Measurements from ENCODE around the gene MNAT1. TPM values are rescaled to one million over a fixed set of nuclear protein-coding genes. Genes with fewer than 3 reads are reported as not detected.
"Not testable (repeated sequence)": the region's sequence is repeated elsewhere in the genome, so short reads cannot be mapped to it uniquely, and the experiment has no call there.

MNAT1 gene
- total RNA-seq, 1 experiment from 2014 or later = 45.7 TPM

DNA sequence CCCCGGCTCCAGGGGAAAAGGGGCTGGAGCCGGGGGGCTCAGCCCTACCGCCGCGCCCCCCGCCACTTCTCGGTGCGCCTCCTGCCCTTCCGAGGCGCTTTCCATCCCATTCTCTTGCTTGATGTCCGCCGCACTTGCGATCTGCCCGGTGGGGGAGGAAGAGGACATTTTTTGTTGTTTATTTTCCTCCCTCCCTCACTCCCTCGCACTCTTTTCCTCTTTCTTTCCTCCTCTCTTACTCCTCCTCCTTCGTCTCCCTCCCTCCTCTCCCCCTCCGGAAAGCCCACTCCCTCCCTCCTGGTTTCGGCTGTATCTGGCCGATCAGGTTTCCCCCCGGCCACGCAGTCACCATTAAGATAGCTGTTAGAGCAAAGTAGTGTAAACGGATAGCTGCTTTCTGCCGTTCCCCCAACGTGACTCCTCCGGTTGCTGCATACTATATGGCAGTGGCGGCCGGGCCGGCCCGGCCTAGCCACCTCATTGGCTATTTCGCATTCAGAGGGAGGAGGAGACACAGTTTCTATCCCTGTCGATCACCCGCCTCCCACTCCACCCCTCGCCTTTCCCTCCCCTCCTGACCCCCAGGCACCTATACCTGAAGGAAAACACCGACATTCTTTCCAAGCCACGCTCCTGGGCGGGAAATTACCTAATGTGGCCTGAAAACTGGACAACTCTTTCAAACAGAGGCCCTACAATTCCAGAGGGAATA lies 10.5 kb upstream of the MNAT1 start, which contains the start of gene SIX4:
Gene SIX4 (minus strand): TSS at position 445 of the 712 bp plus-strand sequence. CDS start 277 bp downstream, at position 168.
- H3K36me3 ChIP-seq = no peaks in the 10 kb centered on the region
- no peaks in the 10 kb centered on the region for H3K9me3 ChIP-seq
- DNase-seq = peak; percentile 73
- no peaks in the 10 kb centered on the region for H3K27me3 ChIP-seq
- peak within 1 kb of the TSS; percentile 61 for H3K4me3 ChIP-seq

GRCh38 chr14:60731291-60731690 lies 3.3 kb upstream of the MNAT1 start:
- H3K27me3 ChIP-seq, H3K4me3 ChIP-seq, H3K36me3 ChIP-seq, H3K9me3 ChIP-seq, DNase-seq: not testable (repeated sequence)

DNA sequence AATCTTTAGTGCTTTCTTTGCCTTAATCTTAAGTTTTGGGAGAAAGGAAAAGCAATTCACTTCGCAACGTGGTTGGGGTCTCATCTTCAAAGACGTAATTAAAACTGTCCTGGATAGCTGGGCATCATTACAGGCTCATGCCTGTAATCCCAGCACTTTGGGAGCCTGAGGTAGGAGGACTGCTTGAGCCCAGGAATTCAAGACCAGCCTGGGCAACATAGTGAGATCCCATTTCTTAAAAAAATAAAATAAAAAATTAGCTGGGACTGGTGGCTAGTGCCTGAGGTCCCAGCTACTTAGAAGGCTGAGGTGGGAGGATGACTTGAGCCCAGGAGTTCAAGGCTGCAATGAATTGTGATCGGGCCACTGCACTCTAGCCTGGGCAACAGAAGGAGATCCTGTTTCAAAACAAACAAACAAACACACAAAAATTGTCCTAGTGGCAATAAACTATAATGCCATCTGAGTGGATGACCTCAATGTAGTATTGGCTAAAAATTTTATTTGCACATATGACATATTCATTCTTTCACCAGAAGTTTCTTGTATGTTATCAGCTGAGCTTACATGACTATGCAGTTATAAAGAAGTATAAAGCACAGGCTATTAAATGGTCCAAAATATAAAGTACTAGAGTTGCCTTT lies 1.6 kb upstream of the MNAT1 start:
- no peaks in the 10 kb centered on the region for H3K27me3 ChIP-seq
- DNase-seq = no peak
- H3K9me3 ChIP-seq = no peaks in the 10 kb centered on the region
- no peak overlapping the region for H3K4me3 ChIP-seq
- H3K36me3 ChIP-seq = no peaks in the 10 kb centered on the region

GRCh38 chr14:60735416-60735815 lies 855 bp downstream of the MNAT1 start:
- Histone ChIP-seq H3K36me3 (no peaks in the 10 kb centered on the region), H3K9me3 (no peaks in the 10 kb centered on the region), H3K27me3 (no peaks in the 10 kb centered on the region), H3K4me3 (peak overlapping the region; percentile 82)
- no peak for DNase-seq

GRCh38 chr14:60736494-60736893 lies 1.9 kb downstream of the MNAT1 start:
- Histone ChIP-seq H3K9me3 (no peaks in the 10 kb centered on the region), H3K4me3 (no peak overlapping the region), H3K27me3 (no peaks in the 10 kb centered on the region), H3K36me3 (no peaks in the 10 kb centered on the region)
- no peak for DNase-seq

GRCh38 chr14:60738843-60739508 lies 4.4 kb downstream of the MNAT1 start:
- no peak for DNase-seq
- no peaks in the 10 kb centered on the region for H3K27me3 ChIP-seq

GRCh38 chr14:60744566-60744965 lies 10.0 kb downstream of the MNAT1 start:
- no peak overlapping the region for H3K4me3 ChIP-seq
- H3K9me3 ChIP-seq = no peaks in the 10 kb centered on the region
- H3K27me3 ChIP-seq = no peaks in the 10 kb centered on the region
- DNase-seq = no peak
- no peaks in the 10 kb centered on the region for H3K36me3 ChIP-seq

More at GRCh38 chr14:60738843-60739508, 4.4 kb downstream of the MNAT1 start:
- no peak overlapping the region for H3K4me3 ChIP-seq
- no peaks in the 10 kb centered on the region for H3K9me3 ChIP-seq
- H3K36me3 ChIP-seq = no peaks in the 10 kb centered on the region

DNA sequence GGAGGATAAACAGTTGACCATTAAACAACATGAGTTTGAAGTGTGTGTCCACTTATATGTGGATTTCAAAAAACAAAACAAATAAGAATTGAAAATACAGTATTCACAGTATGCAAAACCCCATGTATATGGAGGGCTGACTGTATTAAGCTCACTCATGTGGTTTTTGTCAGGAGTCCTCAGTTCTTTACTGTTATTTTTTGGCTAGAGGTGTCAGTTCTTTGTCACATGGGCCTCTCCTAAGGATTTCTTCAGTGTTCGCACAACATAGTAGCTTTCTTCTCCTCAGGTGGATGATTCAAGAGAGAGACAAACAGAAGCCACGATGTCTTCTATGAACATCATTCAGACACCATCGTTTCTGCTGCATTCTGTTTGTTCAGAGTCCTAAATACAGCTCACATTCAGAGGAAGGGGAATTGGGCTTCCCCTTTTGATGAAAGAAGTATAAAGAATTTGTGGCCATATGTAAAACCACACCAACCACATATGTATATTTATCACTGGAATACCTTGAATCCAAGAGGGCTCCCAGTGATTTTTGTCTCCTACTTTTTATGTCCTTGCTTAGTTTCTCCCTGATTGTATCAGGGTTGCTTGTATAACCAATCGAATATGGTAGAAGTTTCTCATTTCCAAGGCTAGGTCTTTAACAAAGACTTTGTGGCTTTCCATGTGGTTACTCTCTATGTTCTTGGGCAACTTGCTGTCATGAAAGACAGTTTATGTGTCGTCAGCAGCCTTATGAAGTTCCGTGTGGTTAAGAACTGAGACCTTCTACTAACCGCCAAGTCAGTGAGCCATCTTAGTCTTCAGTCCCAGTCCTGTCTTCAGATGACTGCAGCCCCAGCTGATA lies 18.9 kb downstream of the MNAT1 start:
- no peak for DNase-seq
- no peaks in the 10 kb centered on the region for H3K27me3 ChIP-seq
- H3K36me3 ChIP-seq = no peaks in the 10 kb centered on the region
- no peaks in the 10 kb centered on the region for H3K9me3 ChIP-seq
- H3K4me3 ChIP-seq = no peak overlapping the region

- no peaks in the 10 kb centered on the region for H3K9me3 ChIP-seq
- no peak overlapping the region for H3K4me3 ChIP-seq
- DNase-seq = no peak
- H3K27me3 ChIP-seq = no peaks in the 10 kb centered on the region
- H3K36me3 ChIP-seq = no peaks in the 10 kb centered on the region
Observed at GRCh38 chr14:60756847-60757246, 22.3 kb downstream of the MNAT1 start.

- Histone ChIP-seq H3K9me3 (no peaks in the 10 kb centered on the region), H3K4me3 (no peak overlapping the region), H3K27me3 (no peaks in the 10 kb centered on the region), H3K36me3 (no peaks in the 10 kb centered on the region)
- DNase-seq = no peak
Observed at GRCh38 chr14:60757567-60758002, 23.0 kb downstream of the MNAT1 start.

- no peak for DNase-seq
- Histone ChIP-seq H3K36me3 (no peaks in the 10 kb centered on the region), H3K27me3 (no peaks in the 10 kb centered on the region), H3K9me3 (no peaks in the 10 kb centered on the region), H3K4me3 (no peak overlapping the region)
Observed at GRCh38 chr14:60758885-60759284, 24.3 kb downstream of the MNAT1 start.

DNA sequence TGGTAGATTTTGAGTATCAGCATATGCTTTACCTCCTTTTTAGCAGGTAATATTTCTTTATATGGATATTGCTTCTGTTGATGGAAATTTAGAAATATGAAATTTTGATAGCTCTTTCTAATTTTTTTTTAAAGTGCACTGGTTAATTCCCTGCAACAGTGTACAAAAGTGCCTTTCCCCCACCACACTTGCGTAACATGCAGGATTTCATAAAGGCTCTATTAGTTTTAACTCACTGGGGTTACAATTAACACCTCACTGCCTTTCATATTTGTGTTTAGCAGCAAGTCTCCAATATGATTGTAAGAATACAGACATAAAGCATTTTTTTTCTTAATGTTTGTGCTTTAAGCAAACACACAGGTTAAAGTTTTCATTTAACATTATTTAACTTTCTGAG lies 25.6 kb downstream of the MNAT1 start:
- Histone ChIP-seq H3K27me3 (no peaks in the 10 kb centered on the region), H3K4me3 (no peak overlapping the region), H3K36me3 (no peaks in the 10 kb centered on the region), H3K9me3 (no peaks in the 10 kb centered on the region)
- DNase-seq = no peak

DNA sequence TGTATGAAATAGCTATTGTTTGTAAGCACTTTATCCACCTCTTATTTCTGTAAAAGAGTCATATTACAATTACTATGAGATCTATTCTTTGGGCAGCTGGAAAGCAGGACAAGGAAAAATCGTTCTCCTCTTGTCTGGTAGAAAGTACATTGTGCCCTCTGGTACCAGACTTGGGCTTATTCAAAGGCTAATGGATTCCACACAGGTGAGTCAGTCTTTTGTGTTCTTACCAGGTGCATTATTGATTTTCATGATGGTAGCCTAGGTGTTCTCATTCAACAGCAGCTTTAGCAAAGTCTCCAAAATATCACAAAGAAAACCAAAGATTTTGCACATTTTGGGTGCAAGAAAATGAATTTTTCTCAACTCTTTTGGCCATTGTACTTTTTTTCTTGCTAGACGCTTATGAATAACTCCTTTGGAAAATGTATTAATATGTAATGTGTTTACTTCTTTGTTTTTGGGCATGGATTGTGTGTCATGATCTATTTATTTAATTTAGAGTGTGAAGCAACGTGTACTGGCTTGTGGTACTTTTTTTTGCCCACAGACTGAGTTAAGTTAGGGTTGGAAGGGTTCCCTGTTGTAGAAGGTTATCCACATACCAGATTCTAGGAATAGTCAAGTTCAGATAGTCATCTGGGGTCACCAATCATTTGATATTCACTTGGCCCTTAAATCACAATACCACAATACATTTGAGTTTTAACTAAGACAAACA lies 26.2 kb downstream of the MNAT1 start:
- H3K9me3 ChIP-seq = no peaks in the 10 kb centered on the region
- no peak for DNase-seq
- no peaks in the 10 kb centered on the region for H3K27me3 ChIP-seq
- H3K4me3 ChIP-seq = no peak overlapping the region
- H3K36me3 ChIP-seq = no peaks in the 10 kb centered on the region

GRCh38 chr14:60768602-60769001 lies 34.0 kb downstream of the MNAT1 start:
- Histone ChIP-seq H3K27me3 (no peaks in the 10 kb centered on the region), H3K4me3 (no peak overlapping the region), H3K9me3 (no peaks in the 10 kb centered on the region), H3K36me3 (no peaks in the 10 kb centered on the region)
- DNase-seq = no peak

DNA sequence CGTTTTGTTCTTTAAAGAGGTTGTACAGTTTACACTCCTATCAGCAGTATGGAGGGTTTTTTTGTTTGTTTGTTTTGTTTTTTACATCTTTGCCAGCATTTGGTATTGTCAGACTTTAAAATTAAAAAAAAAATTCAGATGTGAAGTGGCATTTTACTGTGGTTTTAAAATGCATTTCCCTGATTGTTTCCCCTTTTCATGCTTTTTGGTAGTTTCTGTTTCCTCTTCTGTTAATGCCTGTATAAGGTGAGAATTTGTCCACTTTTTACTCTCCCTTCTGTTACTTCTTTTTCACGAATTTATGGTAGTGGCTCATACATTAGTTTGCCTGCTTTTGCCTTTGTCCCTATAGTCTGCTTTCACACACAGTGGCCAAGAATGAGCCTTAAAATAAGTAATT lies 36.6 kb downstream of the MNAT1 start:
- H3K27me3 ChIP-seq = no peaks in the 10 kb centered on the region
- DNase-seq = no peak
- H3K36me3 ChIP-seq = no peaks in the 10 kb centered on the region
- no peaks in the 10 kb centered on the region for H3K9me3 ChIP-seq
- no peak overlapping the region for H3K4me3 ChIP-seq

DNA sequence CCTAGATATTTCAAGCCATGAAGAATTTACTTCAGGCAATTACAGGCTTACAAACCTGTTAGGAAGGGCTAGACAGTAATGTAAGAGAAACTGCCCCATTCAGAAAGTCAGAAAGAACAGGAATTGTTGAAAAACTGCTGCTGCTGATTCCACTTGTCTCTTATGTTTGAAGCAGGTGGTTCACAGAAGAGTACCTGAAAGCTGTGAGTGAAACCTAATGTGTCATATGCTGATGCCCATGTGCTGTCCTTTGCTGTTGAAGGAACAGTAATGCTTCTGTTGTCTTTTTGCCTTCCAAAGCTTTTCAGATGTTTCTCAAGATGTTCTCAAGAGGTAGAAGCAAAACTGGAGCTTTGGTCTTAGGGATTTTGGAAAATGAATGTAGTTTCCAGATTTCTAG lies 39.0 kb downstream of the MNAT1 start:
- H3K27me3 ChIP-seq = no peaks in the 10 kb centered on the region
- DNase-seq = no peak
- no peaks in the 10 kb centered on the region for H3K9me3 ChIP-seq
- no peak overlapping the region for H3K4me3 ChIP-seq
- H3K36me3 ChIP-seq = no peaks in the 10 kb centered on the region
